Measurements from ENCODE around the gene METTL3.

METTL3 gene

GRCh38 chr14:21526672-21527317 lies 15.7 kb upstream of the METTL3 start:
- no peak for DNase-seq (ENCODE audit: low read depth in 2 of 2)

- DNase-seq (ENCODE audit: low read depth in 2 of 2): peak; percentile 47 to 57
Measured at GRCh38 chr14:21525962-21526671, 15.0 kb upstream of the METTL3 start, which contains the start of gene SALL2. TSS of gene SALL2 (minus strand) at chr14:21526346. CDS start at chr14:21526127, 219 bp downstream.

GRCh38 chr14:21525571-21525961 lies 14.4 kb upstream of the METTL3 start:
- DNase-seq (ENCODE audit: low read depth in 2 of 2): no peak

- DNase-seq (ENCODE audit: low read depth in 2 of 2): no peak
Measured at GRCh38 chr14:21524575-21525490, 13.7 kb upstream of the METTL3 start.

- DNase-seq (ENCODE audit: low read depth in 2 of 2): no peak
Measured at GRCh38 chr14:21523203-21523602, 12.1 kb upstream of the METTL3 start.

GRCh38 chr14:21521501-21521900 lies 10.4 kb upstream of the METTL3 start:
- DNase-seq (ENCODE audit: low read depth in 2 of 2): no peak

- DNase-seq (ENCODE audit: low read depth in 2 of 2): no peak
Measured at GRCh38 chr14:21520767-21521166, 9.6 kb upstream of the METTL3 start.

- DNase-seq (ENCODE audit: low read depth in 2 of 2): no peak
Measured at GRCh38 chr14:21518725-21519124, 7.6 kb upstream of the METTL3 start.

GRCh38 chr14:21514341-21514740 lies 3.2 kb upstream of the METTL3 start:
- no peak for DNase-seq (ENCODE audit: low read depth in 2 of 2)

- DNase-seq (ENCODE audit: low read depth in 2 of 2): no peak
Measured at GRCh38 chr14:21509432-21510143, 1.6 kb downstream of the METTL3 start.

- DNase-seq (ENCODE audit: low read depth in 2 of 2): no peak
Measured at GRCh38 chr14:21506557-21506956, 4.6 kb downstream of the METTL3 start.

- no peak for DNase-seq (ENCODE audit: low read depth in 2 of 2)
Measured at GRCh38 chr14:21505012-21505553, 6.1 kb downstream of the METTL3 start.

- no peak for DNase-seq (ENCODE audit: low read depth in 2 of 2)
Measured at GRCh38 chr14:21503376-21503775, 7.8 kb downstream of the METTL3 start.

GRCh38 chr14:21501568-21501967 lies 9.6 kb downstream of the METTL3 start:
- DNase-seq (ENCODE audit: low read depth in 2 of 2): no peak

GRCh38 chr14:21498540-21499526 lies 12.3 kb downstream of the METTL3 start:
- no peak for DNase-seq (ENCODE audit: low read depth in 2 of 2)

GRCh38 chr14:21496453-21496852 lies 14.7 kb downstream of the METTL3 start:
- no peak for DNase-seq (ENCODE audit: low read depth in 2 of 2)

GRCh38 chr14:21494902-21495762 lies 16.0 kb downstream of the METTL3 start:
- no peak for DNase-seq (ENCODE audit: low read depth in 2 of 2)

- DNase-seq (ENCODE audit: low read depth in 2 of 2): no peak
Measured at GRCh38 chr14:21486640-21487087, 24.5 kb downstream of the METTL3 start.
